Peyer's patch (tissue), 4 donors: ENCODE measurements around the gene GOLIM4. TPM values are rescaled to one million over a fixed set of nuclear protein-coding genes. Genes with fewer than 3 reads are reported as not detected.

Source experiments
- DNase-seq, 3 donors: peaks; one replicate each; pipeline ENCODE4 v3.0.0-alpha.2; 2017 to 2019
- H3K27ac ChIP-seq, 4 donors: fragments of 200-600 bp; sonication (generic); one replicate each; pipeline ENCODE4 v1.5.1; 2016 to 2019
- H3K27me3 ChIP-seq, 2 donors: fragments of 200-600 bp; sonication (generic); one replicate each; pipeline ENCODE4 v1.5.1; 2019
- H3K36me3 ChIP-seq, 3 donors: fragments of 200-600 bp; sonication (generic); one replicate each; pipeline ENCODE4 v1.5.1; 2016 to 2019
- H3K4me1 ChIP-seq, 4 donors: fragments of 200-600 bp; sonication (generic); one replicate each; pipeline ENCODE4 v1.5.1; 2016 to 2019
- H3K4me3 ChIP-seq, 4 donors: fragments of 200-600 bp; sonication (generic); 1 replicate in 3 of 4; 2 replicates in 1 of 4; pipeline ENCODE4 v1.5.1; 2016 to 2019; ENCODE audit warnings: mild to moderate bottlenecking in 1 of 4
- H3K9me3 ChIP-seq, 4 donors: fragments of 200-600 bp; sonication (generic); one replicate each; pipeline ENCODE4 v1.5.1; 2016 to 2019; ENCODE audit warnings: mild to moderate bottlenecking in 1 of 4
- CTCF ChIP-seq, 6 experiments: fragments of 450-650 bp in 4 of 6; fragments of 200-600 bp in 2 of 6; sonication (generic) in 1 of 6; IDR thresholded peaks; one replicate each; pipeline ENCODE4 v1.5.1; 2017 to 2019; ENCODE audit warnings: antibody characterized with exemption in 6 of 6, mild to moderate bottlenecking in 3 of 6, moderate library complexity in 1 of 6
- POLR2A ChIP-seq, 2 donors: fragments of 450-650 bp; IDR thresholded peaks; one replicate each; pipeline ENCODE4 v1.5.1; 2017; ENCODE audit warnings: antibody characterized with exemption in 2 of 2, mild to moderate bottlenecking in 2 of 2, moderate library complexity in 2 of 2
- total RNA-seq, 4 donors: library from RNA; depleted of rRNA; stranded (reverse); fragments of >200 nt; gene quantifications; one replicate each; pipeline ENCODE4 v1.1.0, GENCODE V29; 2016

GOLIM4 gene
- total RNA-seq, 4 donors from 2014 or later = 102 to 186 (median 139) TPM

GRCh38 chr3:168085491-168086119 lies 10.1 kb downstream of the GOLIM4 start:
- H3K27me3 ChIP-seq = no peaks in the 10 kb centered on the region
- H3K4me3 ChIP-seq = no peak overlapping the region
- H3K4me1 ChIP-seq = peaks cover 0 to 29% (median 0%) of the 10 kb centered on the region in 4 donors
- H3K27ac ChIP-seq = no peak overlapping the region
- no peaks in the 10 kb centered on the region for H3K9me3 ChIP-seq
- no peak for TF ChIP-seq CTCF (IDR thresholded peaks at IDR 0.05)
- TF ChIP-seq POLR2A (IDR thresholded peaks at IDR 0.05) = no peak
- no peak for DNase-seq
- no peaks in the 10 kb centered on the region for H3K36me3 ChIP-seq

- Histone ChIP-seq H3K27me3 (no peaks in the 10 kb centered on the region), H3K27ac (no peak overlapping the region), H3K4me1 (peaks cover 0 to 16% (median 0%) of the 10 kb centered on the region in 4 donors), H3K9me3 (no peaks in the 10 kb centered on the region), H3K36me3 (no peaks in the 10 kb centered on the region), H3K4me3 (no peak overlapping the region)
- TF ChIP-seq CTCF (IDR thresholded peaks at IDR 0.05) = no peak
- DNase-seq = no peak
Measured at GRCh38 chr3:168083906-168084305, 11.8 kb downstream of the GOLIM4 start.

DNA sequence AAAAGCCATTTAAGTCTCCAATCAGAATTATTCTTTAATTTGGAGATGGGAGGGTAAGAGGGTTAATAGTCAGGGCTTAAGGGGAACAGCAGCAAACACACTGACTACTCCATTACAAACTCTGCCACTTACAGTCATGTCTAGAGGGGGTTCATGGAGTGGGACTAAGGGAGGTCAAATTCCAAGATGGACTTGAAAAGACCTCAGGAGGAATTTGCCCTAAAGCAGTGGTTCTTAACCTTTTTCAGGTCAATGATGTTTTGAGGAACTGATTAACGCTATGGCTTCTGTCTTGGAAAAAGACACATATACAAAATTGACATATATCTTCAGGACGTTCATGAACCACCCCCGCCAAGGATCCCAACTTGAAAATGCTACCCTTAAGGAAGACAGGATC lies 13.9 kb downstream of the GOLIM4 start:
- no peaks in the 10 kb centered on the region for H3K9me3 ChIP-seq
- no peaks in the 10 kb centered on the region for H3K36me3 ChIP-seq
- H3K4me1 ChIP-seq = no peaks in the 10 kb centered on the region
- no peak for DNase-seq
- no peaks in the 10 kb centered on the region for H3K27me3 ChIP-seq
- no peak overlapping the region for H3K4me3 ChIP-seq
- no peak overlapping the region for H3K27ac ChIP-seq
- TF ChIP-seq POLR2A (IDR thresholded peaks at IDR 0.05) = no peak
- no peak for TF ChIP-seq CTCF (IDR thresholded peaks at IDR 0.05)

DNA sequence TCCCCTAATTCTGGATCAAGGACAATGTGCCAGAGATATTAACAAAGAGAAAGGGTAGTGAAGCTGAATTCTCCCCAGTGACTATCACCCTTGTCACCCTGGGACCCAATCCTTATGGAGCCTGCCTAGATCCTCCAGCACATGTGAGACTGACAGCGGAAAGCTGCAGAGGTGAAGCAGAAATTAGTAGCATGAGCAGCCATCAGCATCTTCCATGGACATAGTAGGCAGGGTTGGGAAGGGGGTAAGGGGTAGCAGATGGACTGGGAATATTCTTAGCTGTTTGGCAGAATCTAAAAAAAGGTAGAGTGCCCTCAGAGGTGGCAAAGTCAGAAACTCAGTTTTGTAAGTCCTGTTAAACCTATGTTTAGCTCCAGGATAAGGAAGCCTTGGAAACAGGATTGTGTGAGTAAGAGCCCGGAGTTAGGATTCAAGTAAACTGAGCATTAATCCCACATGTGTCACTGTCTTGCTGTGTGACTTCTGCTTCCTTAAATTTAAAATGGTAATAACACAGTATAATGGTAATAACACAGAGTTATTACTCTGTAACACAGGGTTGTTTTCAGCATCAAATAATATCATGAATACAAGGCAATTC lies 14.5 kb downstream of the GOLIM4 start:
- H3K27me3 ChIP-seq = no peaks in the 10 kb centered on the region
- H3K4me3 ChIP-seq = no peak overlapping the region
- TF ChIP-seq POLR2A (IDR thresholded peaks at IDR 0.05) = no peak
- TF ChIP-seq CTCF (IDR thresholded peaks at IDR 0.05) = no peak
- H3K36me3 ChIP-seq = no peaks in the 10 kb centered on the region
- H3K9me3 ChIP-seq = no peaks in the 10 kb centered on the region
- no peak overlapping the region for H3K27ac ChIP-seq
- H3K4me1 ChIP-seq = no peaks in the 10 kb centered on the region
- DNase-seq = no peak

- no peak overlapping the region for H3K27ac ChIP-seq
- no peaks in the 10 kb centered on the region for H3K4me1 ChIP-seq
- H3K4me3 ChIP-seq = no peak overlapping the region
- DNase-seq = no peak
- TF ChIP-seq POLR2A (IDR thresholded peaks at IDR 0.05) (no peak), CTCF (IDR thresholded peaks at IDR 0.05) (no peak)
- no peaks in the 10 kb centered on the region for H3K9me3 ChIP-seq
- no peaks in the 10 kb centered on the region for H3K36me3 ChIP-seq
- no peaks in the 10 kb centered on the region for H3K27me3 ChIP-seq
Measured at GRCh38 chr3:168080499-168081170, 15.1 kb downstream of the GOLIM4 start.
